Loucy (cell line): Measurements from ENCODE around the gene PKP1.

Experiments
- H2AFZ ChIP-seq: fragments of 200-600 bp; sonication (generic); 2 replicates; pipeline ENCODE4 v1.6.0; 2016; ENCODE audit warnings: antibody characterized with exemption, mild to moderate bottlenecking, low read length, moderate library complexity
- H3F3A ChIP-seq: fragments of 200-600 bp; 2 replicates; pipeline ENCODE4 v1.6.0; 2016; ENCODE audit warnings: antibody characterized with exemption, low read depth, mild to moderate bottlenecking
- H3K27me3 ChIP-seq: fragments of 200-600 bp; sonication (generic); 2 replicates; pipeline ENCODE4 v1.6.1; 2014; ENCODE audit warnings: low read length, mild to moderate bottlenecking; ENCODE audit not compliant: insufficient read depth, poor library complexity, severe bottlenecking
- H3K36me3 ChIP-seq: fragments of 200-600 bp; sonication (generic); 2 replicates; pipeline ENCODE4 v1.6.1; 2016; ENCODE audit warnings: low read length; ENCODE audit not compliant: insufficient read depth
- H3K4me1 ChIP-seq: fragments of 200-600 bp; sonication (generic); 2 replicates; pipeline ENCODE4 v1.5.1; 2014; ENCODE audit warnings: low read length, mild to moderate bottlenecking; ENCODE audit not compliant: insufficient read depth, poor library complexity, severe bottlenecking
- H3K4me2 ChIP-seq: fragments of 200-600 bp; sonication (generic); 2 replicates; pipeline ENCODE4 v1.6.0; 2014; ENCODE audit warnings: antibody characterized with exemption, low read length, low read depth, mild to moderate bottlenecking; ENCODE audit not compliant: poor library complexity, severe bottlenecking
- H3K4me3 ChIP-seq: fragments of 200-600 bp; sonication (generic); 2 replicates; pipeline ENCODE4 v1.5.1; 2014; ENCODE audit warnings: low read length, mild to moderate bottlenecking, mixed read lengths; ENCODE audit not compliant: poor library complexity, severe bottlenecking
- H3K79me2 ChIP-seq: fragments of 200-600 bp; sonication (generic); 2 replicates; pipeline ENCODE4 v1.6.1; 2014; ENCODE audit warnings: low read length; ENCODE audit not compliant: insufficient read depth
- H3K9ac ChIP-seq: fragments of 200-600 bp; sonication (generic); 2 replicates; pipeline ENCODE4 v1.6.0; 2014; ENCODE audit warnings: mild to moderate bottlenecking, low read depth, low read length, moderate library complexity; ENCODE audit not compliant: poor library complexity, severe bottlenecking
- H3K9me2 ChIP-seq: fragments of 200-600 bp; sonication (generic); replicated peaks from 2 replicates; pipeline ENCODE4 v1.6.1; 2016; ENCODE audit warnings: low read depth, low read length, mixed read lengths
- H3K9me3 ChIP-seq: fragments of 200-600 bp; sonication (generic); 2 replicates; pipeline ENCODE4 v1.6.1; 2014; ENCODE audit warnings: mild to moderate bottlenecking, antibody characterized with exemption, low read length, low read depth; ENCODE audit not compliant: insufficient read depth
- H4K20me1 ChIP-seq: fragments of 200-600 bp; sonication (generic); 2 replicates; pipeline ENCODE4 v1.6.0; 2014; ENCODE audit warnings: antibody characterized with exemption, low read length, mild to moderate bottlenecking; ENCODE audit not compliant: insufficient read depth, poor library complexity, severe bottlenecking
- EZH2phosphoT487 ChIP-seq: fragments of 200-600 bp; IDR thresholded peaks from 2 replicates; pipeline ENCODE4 v1.6.1; 2018; ENCODE audit warnings: antibody characterized with exemption, mild to moderate bottlenecking, moderate library complexity, borderline replicate concordance
- TF ChIP-seq, protein P1 (sequence below): fragments of 200-600 bp; sonication (generic); conservative IDR thresholded peaks from 2 replicates; pipeline ENCODE4 v1.5.1; 2014; ENCODE audit warnings: mild to moderate bottlenecking, antibody characterized with exemption, low read length

PKP1 gene

DNA sequence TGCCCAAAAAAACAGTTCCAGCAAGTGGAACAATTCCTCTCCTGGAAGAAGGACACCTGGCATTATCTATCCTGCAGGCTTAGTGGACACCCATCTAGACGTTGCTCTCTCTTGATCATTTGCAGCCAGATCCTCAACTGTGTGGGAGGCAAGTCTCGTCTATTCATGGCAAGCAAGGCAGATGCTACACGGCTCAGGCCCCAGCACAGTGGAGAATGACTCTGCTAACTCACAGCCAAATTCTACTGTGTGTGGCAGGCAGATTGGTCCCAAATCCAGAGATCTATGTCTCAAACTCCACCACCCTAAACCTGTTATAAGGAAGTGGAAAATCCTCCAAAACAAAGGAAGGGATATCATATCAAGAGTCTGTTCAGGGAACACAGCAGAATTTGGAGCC lies 87.2 kb downstream of the PKP1 start:
- no peaks in the 10 kb centered on the region for H3K36me3 ChIP-seq
- no peak overlapping the region for H3K4me3 ChIP-seq
- no peaks in the 10 kb centered on the region for H3K79me2 ChIP-seq
- TF ChIP-seq, protein P1, sequence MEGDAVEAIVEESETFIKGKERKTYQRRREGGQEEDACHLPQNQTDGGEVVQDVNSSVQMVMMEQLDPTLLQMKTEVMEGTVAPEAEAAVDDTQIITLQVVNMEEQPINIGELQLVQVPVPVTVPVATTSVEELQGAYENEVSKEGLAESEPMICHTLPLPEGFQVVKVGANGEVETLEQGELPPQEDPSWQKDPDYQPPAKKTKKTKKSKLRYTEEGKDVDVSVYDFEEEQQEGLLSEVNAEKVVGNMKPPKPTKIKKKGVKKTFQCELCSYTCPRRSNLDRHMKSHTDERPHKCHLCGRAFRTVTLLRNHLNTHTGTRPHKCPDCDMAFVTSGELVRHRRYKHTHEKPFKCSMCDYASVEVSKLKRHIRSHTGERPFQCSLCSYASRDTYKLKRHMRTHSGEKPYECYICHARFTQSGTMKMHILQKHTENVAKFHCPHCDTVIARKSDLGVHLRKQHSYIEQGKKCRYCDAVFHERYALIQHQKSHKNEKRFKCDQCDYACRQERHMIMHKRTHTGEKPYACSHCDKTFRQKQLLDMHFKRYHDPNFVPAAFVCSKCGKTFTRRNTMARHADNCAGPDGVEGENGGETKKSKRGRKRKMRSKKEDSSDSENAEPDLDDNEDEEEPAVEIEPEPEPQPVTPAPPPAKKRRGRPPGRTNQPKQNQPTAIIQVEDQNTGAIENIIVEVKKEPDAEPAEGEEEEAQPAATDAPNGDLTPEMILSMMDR, result no peak
- no peak for TF ChIP-seq EZH2phosphoT487
- no peaks in the 10 kb centered on the region for H4K20me1 ChIP-seq
- H3K9ac ChIP-seq, result no peak overlapping the region
- no peaks in the 10 kb centered on the region for H3K27me3 ChIP-seq
- no peaks in the 10 kb centered on the region for H3K4me1 ChIP-seq
- no peaks in the 10 kb centered on the region for H3K9me3 ChIP-seq
- no peaks in the 10 kb centered on the region for H3F3A ChIP-seq
- H3K4me2 ChIP-seq, result no peak overlapping the region
- H2AFZ ChIP-seq, result no peak overlapping the region
- no peaks in the 10 kb centered on the region for H3K9me2 ChIP-seq

DNA sequence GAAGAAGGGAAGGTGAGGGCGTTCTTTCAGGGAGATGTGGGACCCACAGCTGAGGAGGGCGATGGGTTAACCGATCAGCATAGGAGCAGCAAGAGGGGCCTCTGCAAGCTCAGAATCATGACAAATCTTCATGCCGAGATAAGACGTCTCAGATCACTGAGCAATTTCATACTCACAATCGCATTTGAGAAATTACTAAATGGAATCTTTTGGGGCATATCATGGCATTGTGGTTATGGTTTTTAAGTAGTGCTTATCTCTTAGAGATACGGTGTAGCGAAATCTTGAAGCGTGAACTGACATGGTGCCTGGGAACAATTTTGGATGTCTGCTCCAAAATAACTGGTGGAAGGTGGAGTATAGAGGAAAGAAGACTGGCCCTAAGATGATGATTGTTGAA lies 88.0 kb downstream of the PKP1 start:
- no peak overlapping the region for H3K9ac ChIP-seq
- no peaks in the 10 kb centered on the region for H3K9me3 ChIP-seq
- no peaks in the 10 kb centered on the region for H3F3A ChIP-seq
- no peaks in the 10 kb centered on the region for H3K4me1 ChIP-seq
- H3K4me3 ChIP-seq, result no peak overlapping the region
- H3K4me2 ChIP-seq, result no peak overlapping the region
- no peak for TF ChIP-seq EZH2phosphoT487
- TF ChIP-seq, protein P1, result no peak
- H3K79me2 ChIP-seq, result no peaks in the 10 kb centered on the region
- no peaks in the 10 kb centered on the region for H3K9me2 ChIP-seq
- H3K36me3 ChIP-seq, result no peaks in the 10 kb centered on the region
- no peaks in the 10 kb centered on the region for H4K20me1 ChIP-seq
- no peaks in the 10 kb centered on the region for H3K27me3 ChIP-seq
- H2AFZ ChIP-seq, result no peak overlapping the region

DNA sequence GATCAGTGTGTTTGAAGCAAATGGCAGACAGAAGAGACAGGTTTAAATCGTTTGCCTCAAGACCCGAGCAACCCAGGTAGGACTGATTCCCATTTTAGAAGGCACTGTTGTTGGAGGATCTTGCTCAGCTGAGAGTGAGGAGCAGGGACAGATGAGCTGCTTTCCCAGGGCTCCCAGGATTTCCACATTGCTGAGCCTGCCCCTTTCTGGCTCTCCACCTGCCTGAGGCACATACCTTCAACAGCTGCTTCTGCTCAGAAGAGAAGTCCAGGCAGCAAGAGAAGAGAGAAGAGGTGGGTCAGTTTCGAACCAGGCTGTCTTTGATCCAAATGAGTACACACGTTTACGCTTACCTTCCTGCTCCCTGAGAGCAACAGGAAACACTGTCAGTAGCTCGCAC lies 88.5 kb downstream of the PKP1 start:
- H3K4me2 ChIP-seq, result no peak overlapping the region
- H4K20me1 ChIP-seq, result no peaks in the 10 kb centered on the region
- H3F3A ChIP-seq, result no peaks in the 10 kb centered on the region
- no peaks in the 10 kb centered on the region for H3K9me3 ChIP-seq
- H2AFZ ChIP-seq, result no peak overlapping the region
- H3K27me3 ChIP-seq, result no peaks in the 10 kb centered on the region
- H3K36me3 ChIP-seq, result no peaks in the 10 kb centered on the region
- H3K9me2 ChIP-seq, result no peaks in the 10 kb centered on the region
- no peaks in the 10 kb centered on the region for H3K4me1 ChIP-seq
- TF ChIP-seq EZH2phosphoT487, result no peak
- TF ChIP-seq, protein P1, result no peak
- H3K4me3 ChIP-seq, result no peak overlapping the region
- H3K79me2 ChIP-seq, result no peaks in the 10 kb centered on the region
- no peak overlapping the region for H3K9ac ChIP-seq
